GM23248 (cell line): ENCODE measurements around the gene STK17A. TPM values are rescaled to one million over a fixed set of nuclear protein-coding genes. Genes with fewer than 3 reads are reported as not detected.
A peak's percentile ranks its signal among the peaks of the same experiment; 100 is the strongest.

Experiments
- DNase-seq: peaks from one replicate; pipeline ENCODE4 v3.0.0-alpha.2; 2015
- H2AFZ ChIP-seq: fragments of 200-600 bp; sonication (generic); 2 replicates; pipeline ENCODE4 v1.6.1; 2016; ENCODE audit warnings: antibody characterized with exemption
- H3F3A ChIP-seq: fragments of 200-600 bp; sonication (generic); 2 replicates; pipeline ENCODE4 v1.6.1; 2016; ENCODE audit warnings: mild to moderate bottlenecking, antibody characterized with exemption, mixed run types; ENCODE audit not compliant: insufficient read depth
- H3K27ac ChIP-seq: fragments of 200-600 bp; sonication (generic); 2 replicates; pipeline ENCODE4 v1.5.1; 2016; ENCODE audit warnings: mild to moderate bottlenecking
- H3K27me3 ChIP-seq: fragments of 200-600 bp; sonication (generic); replicated peaks from 2 replicates; pipeline ENCODE4 v1.6.1; 2016; ENCODE audit warnings: mild to moderate bottlenecking; ENCODE audit not compliant: insufficient read depth
- H3K36me3 ChIP-seq: fragments of 200-600 bp; sonication (generic); 2 replicates; pipeline ENCODE4 v1.6.1; 2016; ENCODE audit warnings: low read depth, mild to moderate bottlenecking
- H3K4me1 ChIP-seq: fragments of 200-600 bp; sonication (generic); 2 replicates; pipeline ENCODE4 v1.6.1; 2016; ENCODE audit warnings: mild to moderate bottlenecking; ENCODE audit not compliant: insufficient read depth
- H3K4me2 ChIP-seq: fragments of 200-600 bp; sonication (generic); one replicate; pipeline ENCODE4 v1.6.1; 2016; ENCODE audit warnings: mild to moderate bottlenecking; ENCODE audit not compliant: unreplicated experiment
- H3K4me3 ChIP-seq: fragments of 200-600 bp; sonication (generic); 2 replicates; pipeline ENCODE4 v1.5.1; 2016; ENCODE audit warnings: mild to moderate bottlenecking
- H3K79me2 ChIP-seq: fragments of 200-600 bp; sonication (generic); 2 replicates; pipeline ENCODE4 v1.6.1; 2016; ENCODE audit warnings: mild to moderate bottlenecking; ENCODE audit not compliant: insufficient read depth
- H3K9ac ChIP-seq: fragments of 200-600 bp; sonication (generic); 2 replicates; pipeline ENCODE4 v1.6.1; 2016; ENCODE audit warnings: mild to moderate bottlenecking
- H3K9me2 ChIP-seq: fragments of 200-600 bp; sonication (generic); 2 replicates; pipeline ENCODE4 v1.6.1; 2016; ENCODE audit warnings: mixed run types, mild to moderate bottlenecking, moderate library complexity; ENCODE audit not compliant: insufficient read depth
- H3K9me3 ChIP-seq: fragments of 200-600 bp; sonication (generic); one replicate; pipeline ENCODE4 v1.6.1; 2017; ENCODE audit warnings: low read depth
- H4K20me1 ChIP-seq: fragments of 200-600 bp; sonication (generic); 2 replicates; pipeline ENCODE4 v1.6.0; 2016; ENCODE audit not compliant: insufficient read depth
- EZH2 ChIP-seq: fragments of 200-600 bp; sonication (generic); IDR thresholded peaks from 2 replicates; pipeline ENCODE4 v1.6.1; 2018; ENCODE audit warnings: antibody characterized with exemption, mild to moderate bottlenecking; ENCODE audit not compliant: insufficient read depth, poor library complexity, severe bottlenecking
- EZH2phosphoT487 ChIP-seq: fragments of 200-600 bp; sonication (generic); IDR thresholded peaks from 2 replicates; pipeline ENCODE4 v1.6.1; 2018; ENCODE audit warnings: antibody characterized with exemption, moderate library complexity, mild to moderate bottlenecking, low read depth; ENCODE audit not compliant: insufficient read depth
- WGBS, 2 experiments: methylation state at CpG; one replicate each; pipeline ENCODE4 v1.1.6; 2015 to 2017; ENCODE audit warnings: low lambda C conversion rate in 2 of 2, low coverage in 1 of 2; ENCODE audit errors: missing lambda C conversion rate in 2 of 2; 5-methylcytosine and 5-hydroxymethylcytosine counted together
- in situ Hi-C: fragments of 300-500 bp; cut with MboI; formaldehyde crosslinking; loops from 2 replicates; pipeline ENCODE4 v1.15.0; 2020
- polyA plus RNA-seq: library from polyadenylated mRNA; unstranded; fragments of >200 nt; fragmentation: Nextera tagmentation; extraction: Ambion mirVana; gene quantifications from 2 replicates; pipeline ENCODE4 v1.2.1, GENCODE V29; 2016
- total RNA-seq: library from RNA; depleted of rRNA; stranded (reverse); fragments of >200 nt; shearing (Covaris generic); gene quantifications from 2 replicates; pipeline ENCODE4 v1.2.3, GENCODE V29; 2014

The STK17A gene
- total and polyA plus RNA-seq, 2 experiments from 2014 or later: 102 to 132 TPM

DNA sequence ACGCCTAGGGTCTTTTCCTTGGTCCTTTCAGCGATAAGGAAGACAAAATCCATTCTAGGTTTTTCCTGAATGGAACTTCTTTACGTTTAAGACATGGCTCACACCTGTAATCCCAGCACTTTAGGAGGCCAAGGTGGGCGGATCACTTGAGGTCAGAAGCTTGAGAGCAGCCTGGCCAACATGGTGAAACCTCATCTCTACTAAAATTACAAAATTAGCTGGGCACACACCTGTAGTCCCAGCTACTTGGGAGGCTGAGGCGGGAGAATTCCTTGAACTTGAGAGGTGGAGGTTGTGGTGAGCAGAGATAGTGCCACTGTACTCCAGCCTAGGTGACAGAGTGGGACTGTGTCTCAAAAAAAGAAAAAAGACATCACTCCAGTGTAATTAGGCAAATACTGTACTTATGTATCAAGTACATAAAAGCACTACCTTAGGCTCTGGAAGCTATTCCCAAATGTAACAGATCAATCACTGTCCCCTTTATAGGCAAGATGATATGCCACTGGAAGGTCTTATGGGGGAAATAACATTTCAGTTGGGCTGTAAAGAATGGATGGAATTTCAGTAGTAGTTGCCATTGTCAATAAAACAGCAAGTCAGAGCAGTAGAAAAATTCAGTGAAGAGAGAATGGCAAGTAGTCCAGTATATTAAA is 5.7 kb downstream of the STK17A start:
- 97 to 98% methylated on average over 5 of the region's 5 CpGs for WGBS, 2 experiments

DNA sequence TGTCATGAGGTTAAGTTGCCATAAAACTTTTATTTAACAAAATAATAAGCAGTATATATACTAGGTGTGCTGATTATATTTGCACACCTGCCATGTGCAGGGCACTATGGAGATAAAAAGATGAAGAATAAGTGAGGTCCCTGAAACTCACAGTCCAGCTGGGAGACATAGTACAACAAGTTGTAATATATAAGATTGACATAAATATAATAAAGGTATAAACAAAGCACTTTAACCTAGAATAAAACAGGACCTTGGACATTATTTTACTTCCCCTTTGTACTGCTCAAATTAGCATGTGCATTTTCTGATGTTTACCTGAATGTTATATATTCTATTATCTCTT is 6.2 kb downstream of the STK17A start:
- Histone ChIP-seq H3K9me3 (no peaks in the 10 kb centered on the region), H3F3A (peaks cover 76% of the 10 kb centered on the region), H3K4me3 (no peak overlapping the region), H3K36me3 (0 out of 2 replicates have a peak, but pooled peaks cover 5% of the 10 kb centered on the region), H3K9me2 (no peaks in the 10 kb centered on the region), H4K20me1 (peaks cover 26% of the 10 kb centered on the region; the same call in 1 of the 2 replicates), H3K27me3 (no peaks in the 10 kb centered on the region), H3K4me1 (peaks cover 74% of the 10 kb centered on the region), H2AFZ (no peak overlapping the region), H3K27ac (no peak overlapping the region), H3K4me2 (no peak overlapping the region), H3K79me2 (peaks cover 100% of the 10 kb centered on the region), H3K9ac (no peak overlapping the region)
- no peak for TF ChIP-seq EZH2
- no peak for TF ChIP-seq EZH2phosphoT487
- in situ Hi-C loops: loop anchor here (25.0 kb wide), 1 partner anchor 248 kb away; no protein-coding TSS in a partner anchor
- no peak for DNase-seq

More for the DNA sequence above, 5.7 kb downstream of the STK17A start:
- no peak for DNase-seq
- H3K27ac ChIP-seq: no peak overlapping the region
- peak overlapping the region; percentile 53 for H3K4me2 ChIP-seq
- 0 out of 2 replicates have a peak, but pooled peaks cover 5% of the 10 kb centered on the region for H3K36me3 ChIP-seq
- peaks cover 26% of the 10 kb centered on the region; the same call in 1 of the 2 replicates for H4K20me1 ChIP-seq
- no peaks in the 10 kb centered on the region for H3K9me3 ChIP-seq
- H3K79me2 ChIP-seq: peaks cover 100% of the 10 kb centered on the region
- no peak overlapping the region for H2AFZ ChIP-seq
- H3K4me1 ChIP-seq: peaks cover 74% of the 10 kb centered on the region
- TF ChIP-seq EZH2phosphoT487 (no peak), EZH2 (no peak)
- H3K9me2 ChIP-seq: no peaks in the 10 kb centered on the region
- no peaks in the 10 kb centered on the region for H3K27me3 ChIP-seq
- in situ Hi-C loops: loop anchor here (25.0 kb wide), 1 partner anchor 249 kb away; no protein-coding TSS in a partner anchor
- no peak overlapping the region for H3K4me3 ChIP-seq
- peaks cover 71% of the 10 kb centered on the region for H3F3A ChIP-seq
- no peak overlapping the region for H3K9ac ChIP-seq

DNA sequence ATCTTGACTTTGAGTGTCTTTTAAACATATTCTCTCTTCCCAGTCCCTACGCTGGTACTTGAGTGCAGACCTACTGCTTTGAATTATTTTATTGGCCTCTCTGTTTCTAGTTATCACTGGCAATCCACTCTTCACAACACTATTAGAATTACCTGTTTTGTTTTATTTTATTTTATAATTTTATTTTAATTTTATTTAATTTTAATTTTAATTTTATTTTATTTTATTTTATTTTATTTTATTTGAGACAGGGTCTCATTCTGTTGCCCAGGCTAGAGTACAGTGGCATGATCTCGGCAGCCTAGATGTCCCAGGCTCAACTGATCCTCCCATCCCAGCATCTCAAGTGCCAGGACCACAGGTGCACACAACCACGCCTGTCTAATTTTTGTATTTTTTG is 6.8 kb downstream of the STK17A start:
- H3K4me1 ChIP-seq: peaks cover 74% of the 10 kb centered on the region

DNA sequence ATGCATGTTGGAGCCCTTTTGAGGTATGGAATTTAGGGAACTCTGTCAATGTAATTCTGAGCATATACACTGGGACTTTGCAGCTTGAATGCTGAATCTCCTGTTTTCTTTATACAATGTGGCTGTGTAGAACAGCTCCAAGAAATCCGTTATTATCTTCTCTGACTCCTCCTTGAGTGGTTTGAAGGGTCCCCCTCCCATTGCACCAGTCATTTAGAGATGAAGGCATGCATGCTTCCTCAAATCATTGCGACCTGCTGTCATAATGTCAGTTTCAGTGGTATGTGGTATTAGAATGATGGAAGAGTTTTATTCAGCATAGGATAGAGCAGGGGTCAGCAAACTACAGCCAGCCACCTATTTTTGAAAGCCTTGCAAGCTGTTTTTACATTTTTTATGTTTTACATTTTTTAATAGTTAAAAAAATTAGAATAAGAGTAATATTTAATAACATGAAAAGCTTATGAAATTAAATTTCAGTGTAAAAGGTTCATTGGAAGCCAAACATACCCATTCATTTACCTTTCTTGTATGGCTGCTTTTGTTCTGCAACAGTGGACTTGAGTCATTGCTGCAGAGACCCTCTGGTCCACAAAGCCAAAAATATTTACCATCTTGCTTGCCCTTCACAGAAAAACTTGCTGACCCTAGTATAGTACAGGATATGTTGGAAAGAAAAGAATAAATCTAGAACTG is 8.1 kb downstream of the STK17A start:
- Histone ChIP-seq H3K36me3 (peaks cover 8% of the 10 kb centered on the region; the same call in 1 of the 2 replicates), H3F3A (peaks cover 81% of the 10 kb centered on the region), H3K4me1 (peaks cover 70% of the 10 kb centered on the region), H2AFZ (no peak overlapping the region), H3K27me3 (no peaks in the 10 kb centered on the region), H3K9me2 (no peaks in the 10 kb centered on the region), H3K27ac (peak overlapping the region; percentile 66), H3K4me3 (no peak overlapping the region), H3K79me2 (peaks cover 100% of the 10 kb centered on the region), H3K9me3 (no peaks in the 10 kb centered on the region), H4K20me1 (peaks cover 36% of the 10 kb centered on the region), H3K4me2 (peak overlapping the region; percentile 39), H3K9ac (peak overlapping the region; percentile 23; the same call in 1 of the 2 replicates)
- TF ChIP-seq EZH2phosphoT487: no peak
- TF ChIP-seq EZH2: no peak
- no peak for DNase-seq
- in situ Hi-C loops: loop anchor here (25.0 kb wide), 1 partner anchor 246 kb away; no protein-coding TSS in a partner anchor
- WGBS, 2 experiments: 90 to 92% methylated on average over 2 of the region's 2 CpGs

More for the DNA sequence above, 6.8 kb downstream of the STK17A start:
- Histone ChIP-seq H3K27ac (no peak overlapping the region), H3K27me3 (no peaks in the 10 kb centered on the region), H3K9me2 (no peaks in the 10 kb centered on the region), H3K4me2 (no peak overlapping the region), H3K36me3 (0 out of 2 replicates have a peak, but pooled peaks cover 5% of the 10 kb centered on the region), H3K79me2 (peaks cover 100% of the 10 kb centered on the region), H3K9me3 (no peaks in the 10 kb centered on the region), H4K20me1 (peaks cover 26% of the 10 kb centered on the region; the same call in 1 of the 2 replicates), H2AFZ (no peak overlapping the region), H3K4me3 (no peak overlapping the region), H3K9ac (no peak overlapping the region), H3F3A (peaks cover 82% of the 10 kb centered on the region)
- TF ChIP-seq EZH2: no peak
- TF ChIP-seq EZH2phosphoT487: no peak
- no peak for DNase-seq
- in situ Hi-C loops: loop anchor here (25.0 kb wide), 1 partner anchor 248 kb away; no protein-coding TSS in a partner anchor
- 98 to 100% methylated on average over 3 of the region's 3 CpGs for WGBS, 2 experiments
